Measurements from ENCODE around the gene SYAP1.
"Not testable (repeated sequence)": the region's sequence is repeated elsewhere in the genome, so short reads cannot be mapped to it uniquely, and the experiment has no call there.

Gene SYAP1

GRCh38 chrX:16783452-16783851 is 64.0 kb downstream of the SYAP1 start:
- no peak for DNase-seq (ENCODE audit: low read depth)

GRCh38 chrX:16784440-16784839 is 65.0 kb downstream of the SYAP1 start:
- DNase-seq (ENCODE audit: low read depth) = not testable (repeated sequence)

GRCh38 chrX:16785247-16786138 is 66.1 kb downstream of the SYAP1 start:
- no peak for DNase-seq (ENCODE audit: low read depth)

GRCh38 chrX:16786139-16786790 is 66.9 kb downstream of the SYAP1 start, which contains the start of gene TXLNG:
Gene TXLNG (plus strand): TSS chrX:16786466. CDS start chrX:16786488, 22 bp downstream.
- peak; percentile 98 for DNase-seq (ENCODE audit: low read depth)

GRCh38 chrX:16786791-16787735 is 67.7 kb downstream of the SYAP1 start:
- peak; percentile 29 for DNase-seq (ENCODE audit: low read depth)

GRCh38 chrX:16788477-16788876 is 69.1 kb downstream of the SYAP1 start:
- no peak for DNase-seq (ENCODE audit: low read depth)

GRCh38 chrX:16796298-16796697 is 76.9 kb downstream of the SYAP1 start:
- DNase-seq (ENCODE audit: low read depth) = no peak

GRCh38 chrX:16797358-16797757 is 77.9 kb downstream of the SYAP1 start:
- DNase-seq (ENCODE audit: low read depth) = no peak

- no peak for DNase-seq (ENCODE audit: low read depth)
Observed at GRCh38 chrX:16797841-16798240, 78.4 kb downstream of the SYAP1 start.

- DNase-seq (ENCODE audit: low read depth) = no peak
Observed at GRCh38 chrX:16804923-16805464, 85.6 kb downstream of the SYAP1 start.

GRCh38 chrX:16807548-16807947 is 88.1 kb downstream of the SYAP1 start:
- no peak for DNase-seq (ENCODE audit: low read depth)

- no peak for DNase-seq (ENCODE audit: low read depth)
Observed at GRCh38 chrX:16807976-16808542, 88.6 kb downstream of the SYAP1 start.

- no peak for DNase-seq (ENCODE audit: low read depth)
Observed at GRCh38 chrX:16814597-16814996, 95.2 kb downstream of the SYAP1 start.
